NB4 (cell line): ENCODE results near the gene NIT1.

Source experiments
- POLR2A ChIP-seq: IDR thresholded peaks from 2 replicates; pipeline ENCODE4 v1.6.1; 2011; ENCODE audit warnings: mild to moderate bottlenecking; ENCODE audit not compliant: insufficient read length; ENCODE audit errors: extremely low read depth
- TF ChIP-seq, protein P1 (sequence below): IDR thresholded peaks from one replicate; pipeline ENCODE4 v1.5.1; 2012; ENCODE audit warnings: low read depth, low read length
- TF ChIP-seq, protein P2 (sequence below): IDR thresholded peaks from 2 replicates; pipeline ENCODE4 v1.6.1; 2011; ENCODE audit warnings: low read depth, low read length

DNA sequence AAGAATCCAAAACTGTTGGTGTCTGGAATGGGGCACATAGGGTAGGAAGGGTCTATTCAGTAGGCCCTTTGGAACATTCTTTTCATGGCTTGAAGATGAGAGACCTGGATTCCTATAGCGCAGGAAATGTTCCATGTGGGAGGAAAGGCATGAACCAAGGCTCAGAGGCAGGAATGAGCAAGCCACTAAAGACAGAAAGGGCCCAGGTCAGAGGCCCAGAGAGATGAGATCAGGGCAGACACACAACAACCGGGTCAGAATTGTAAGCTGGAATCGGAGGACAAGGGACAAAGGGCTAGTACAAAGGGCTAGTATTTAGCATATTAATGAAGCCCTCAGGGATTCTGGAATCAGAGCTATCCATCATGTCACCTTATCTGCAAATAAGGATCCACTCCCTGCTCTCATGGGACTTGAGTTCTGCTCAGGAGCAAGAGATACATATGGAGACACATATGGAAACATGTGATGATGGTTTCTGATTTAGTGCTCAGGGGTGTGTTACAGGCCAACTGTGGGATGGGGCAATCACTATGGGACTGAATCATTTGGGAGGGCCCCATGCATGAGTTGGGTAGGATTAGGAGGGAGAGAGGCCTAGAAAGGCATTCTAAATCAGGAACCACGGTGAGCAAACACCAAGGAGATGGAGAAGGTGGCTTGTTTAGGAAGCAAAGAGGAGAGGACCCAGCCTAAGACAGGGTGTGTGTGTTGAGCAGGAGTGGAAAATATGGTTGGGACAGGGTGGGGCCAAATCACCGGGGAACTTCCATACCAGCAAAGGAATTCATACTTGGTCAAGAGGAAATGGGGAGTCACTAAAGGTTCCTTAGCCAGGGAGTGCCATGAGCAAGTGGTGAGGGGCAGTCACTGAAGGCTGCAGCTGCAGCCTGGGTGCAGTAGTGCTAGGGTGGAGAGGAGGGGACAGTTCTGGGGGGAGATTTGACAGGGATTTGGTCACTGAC lies 37.2 kb upstream of the NIT1 start:
- TF ChIP-seq POLR2A, result no peak
- TF ChIP-seq, protein P1, sequence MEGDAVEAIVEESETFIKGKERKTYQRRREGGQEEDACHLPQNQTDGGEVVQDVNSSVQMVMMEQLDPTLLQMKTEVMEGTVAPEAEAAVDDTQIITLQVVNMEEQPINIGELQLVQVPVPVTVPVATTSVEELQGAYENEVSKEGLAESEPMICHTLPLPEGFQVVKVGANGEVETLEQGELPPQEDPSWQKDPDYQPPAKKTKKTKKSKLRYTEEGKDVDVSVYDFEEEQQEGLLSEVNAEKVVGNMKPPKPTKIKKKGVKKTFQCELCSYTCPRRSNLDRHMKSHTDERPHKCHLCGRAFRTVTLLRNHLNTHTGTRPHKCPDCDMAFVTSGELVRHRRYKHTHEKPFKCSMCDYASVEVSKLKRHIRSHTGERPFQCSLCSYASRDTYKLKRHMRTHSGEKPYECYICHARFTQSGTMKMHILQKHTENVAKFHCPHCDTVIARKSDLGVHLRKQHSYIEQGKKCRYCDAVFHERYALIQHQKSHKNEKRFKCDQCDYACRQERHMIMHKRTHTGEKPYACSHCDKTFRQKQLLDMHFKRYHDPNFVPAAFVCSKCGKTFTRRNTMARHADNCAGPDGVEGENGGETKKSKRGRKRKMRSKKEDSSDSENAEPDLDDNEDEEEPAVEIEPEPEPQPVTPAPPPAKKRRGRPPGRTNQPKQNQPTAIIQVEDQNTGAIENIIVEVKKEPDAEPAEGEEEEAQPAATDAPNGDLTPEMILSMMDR, result no peak
- TF ChIP-seq, protein P2, sequence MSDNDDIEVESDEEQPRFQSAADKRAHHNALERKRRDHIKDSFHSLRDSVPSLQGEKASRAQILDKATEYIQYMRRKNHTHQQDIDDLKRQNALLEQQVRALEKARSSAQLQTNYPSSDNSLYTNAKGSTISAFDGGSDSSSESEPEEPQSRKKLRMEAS, result no peak
